ENCODE data around the gene TGFB3.

TGFB3 gene

GRCh38 chr14:75969126-75969525 is 12.7 kb downstream of the TGFB3 start:
- TF ChIP-seq POLR2AphosphoS5 (IDR thresholded peaks at IDR 0.05; ENCODE audit: low read depth, low read length): no peak
- TF ChIP-seq FOXP2 (optimal IDR thresholded peaks at IDR 0.05; ENCODE audit: borderline replicate concordance, extremely low read depth, extremely low read length, insufficient read depth): no peak
- no peak for TF ChIP-seq TAF1 (IDR thresholded peaks at IDR 0.05; ENCODE audit: borderline replicate concordance, insufficient read depth, low read length)
- TF ChIP-seq REST (IDR thresholded peaks at IDR 0.05; ENCODE audit: insufficient read depth in 1 of 2, low read depth in 2 of 2, low read length in 2 of 2): no peak
- no peak for TF ChIP-seq SIN3A (IDR thresholded peaks at IDR 0.05; ENCODE audit: borderline replicate concordance, insufficient read depth, low read length)

GRCh38 chr14:75968456-75968855 is 13.3 kb downstream of the TGFB3 start:
- no peak for TF ChIP-seq FOXP2 (optimal IDR thresholded peaks at IDR 0.05; ENCODE audit: borderline replicate concordance, extremely low read depth, extremely low read length, insufficient read depth)
- no peak for TF ChIP-seq SIN3A (IDR thresholded peaks at IDR 0.05; ENCODE audit: borderline replicate concordance, insufficient read depth, low read length)
- TF ChIP-seq POLR2AphosphoS5 (IDR thresholded peaks at IDR 0.05; ENCODE audit: low read depth, low read length): no peak
- no peak for TF ChIP-seq TAF1 (IDR thresholded peaks at IDR 0.05; ENCODE audit: borderline replicate concordance, insufficient read depth, low read length)
- TF ChIP-seq REST (IDR thresholded peaks at IDR 0.05; ENCODE audit: insufficient read depth in 1 of 2, low read depth in 2 of 2, low read length in 2 of 2): no peak

GRCh38 chr14:75967866-75968265 is 13.9 kb downstream of the TGFB3 start:
- TF ChIP-seq TAF1 (IDR thresholded peaks at IDR 0.05; ENCODE audit: borderline replicate concordance, insufficient read depth, low read length): no peak
- TF ChIP-seq SIN3A (IDR thresholded peaks at IDR 0.05; ENCODE audit: borderline replicate concordance, insufficient read depth, low read length): no peak
- TF ChIP-seq FOXP2 (optimal IDR thresholded peaks at IDR 0.05; ENCODE audit: borderline replicate concordance, extremely low read depth, extremely low read length, insufficient read depth): no peak
- TF ChIP-seq REST (IDR thresholded peaks at IDR 0.05; ENCODE audit: insufficient read depth in 1 of 2, low read depth in 2 of 2, low read length in 2 of 2): no peak
- TF ChIP-seq POLR2AphosphoS5 (IDR thresholded peaks at IDR 0.05; ENCODE audit: low read depth, low read length): no peak

- no peak for TF ChIP-seq REST (IDR thresholded peaks at IDR 0.05; ENCODE audit: insufficient read depth in 1 of 2, low read depth in 2 of 2, low read length in 2 of 2)
- TF ChIP-seq POLR2AphosphoS5 (IDR thresholded peaks at IDR 0.05; ENCODE audit: low read depth, low read length): no peak
- TF ChIP-seq TAF1 (IDR thresholded peaks at IDR 0.05; ENCODE audit: borderline replicate concordance, insufficient read depth, low read length): no peak
- no peak for TF ChIP-seq SIN3A (IDR thresholded peaks at IDR 0.05; ENCODE audit: borderline replicate concordance, insufficient read depth, low read length)
- TF ChIP-seq FOXP2 (optimal IDR thresholded peaks at IDR 0.05; ENCODE audit: borderline replicate concordance, extremely low read depth, extremely low read length, insufficient read depth): no peak
These were observed 20.1 kb downstream of the TGFB3 start for GRCh38 chr14:75961662-75962061.

- TF ChIP-seq POLR2AphosphoS5 (IDR thresholded peaks at IDR 0.05; ENCODE audit: low read depth, low read length): no peak
- no peak for TF ChIP-seq FOXP2 (optimal IDR thresholded peaks at IDR 0.05; ENCODE audit: borderline replicate concordance, extremely low read depth, extremely low read length, insufficient read depth)
- TF ChIP-seq TAF1 (IDR thresholded peaks at IDR 0.05; ENCODE audit: borderline replicate concordance, insufficient read depth, low read length): no peak
- no peak for TF ChIP-seq REST (IDR thresholded peaks at IDR 0.05; ENCODE audit: insufficient read depth in 1 of 2, low read depth in 2 of 2, low read length in 2 of 2)
- TF ChIP-seq SIN3A (IDR thresholded peaks at IDR 0.05; ENCODE audit: borderline replicate concordance, insufficient read depth, low read length): no peak
These were observed 21.6 kb downstream of the TGFB3 start for GRCh38 chr14:75960231-75960630.

All from PFSK-1 (cell line).